ENCODE measurements around the gene ECI1.

ECI1 gene

GRCh38 chr16:2284797-2285576, 33.6 kb upstream of the ECI1 start:
- TF ChIP-seq EP300 (IDR thresholded peaks at IDR 0.05; ENCODE audit: borderline replicate concordance) (no peak), CEBPB (IDR thresholded peaks at IDR 0.05) (no peak), TEAD4 (IDR thresholded peaks at IDR 0.05) (no peak), NFIC (IDR thresholded peaks at IDR 0.05) (no peak), EGR1 (IDR thresholded peaks at IDR 0.05) (no peak), MAX (IDR thresholded peaks at IDR 0.05) (no peak)

- no peak for TF ChIP-seq NFIC (IDR thresholded peaks at IDR 0.05)
- TF ChIP-seq EP300 (IDR thresholded peaks at IDR 0.05; ENCODE audit: borderline replicate concordance), result no peak
- no peak for TF ChIP-seq TEAD4 (IDR thresholded peaks at IDR 0.05)
- no peak for TF ChIP-seq RAD21 (IDR thresholded peaks at IDR 0.05; ENCODE audit: low read depth)
- TF ChIP-seq CEBPB (IDR thresholded peaks at IDR 0.05), result no peak
- no peak for TF ChIP-seq CREB1 (IDR thresholded peaks at IDR 0.05; ENCODE audit: low read depth)
- no peak for TF ChIP-seq REST (IDR thresholded peaks at IDR 0.05; ENCODE audit: low read depth)
- TF ChIP-seq YY1 (IDR thresholded peaks at IDR 0.05; ENCODE audit: low read depth), result no peak
- no peak for TF ChIP-seq USF1 (IDR thresholded peaks at IDR 0.05)
- TF ChIP-seq EGR1 (IDR thresholded peaks at IDR 0.05), result no peak
Measured at GRCh38 chr16:2284001-2284770, 32.8 kb upstream of the ECI1 start.

GRCh38 chr16:2282866-2283555, 31.6 kb upstream of the ECI1 start:
- TF ChIP-seq CREB1 (IDR thresholded peaks at IDR 0.05; ENCODE audit: low read depth) (no peak), CEBPB (IDR thresholded peaks at IDR 0.05) (no peak), FOXM1 (IDR thresholded peaks at IDR 0.05; ENCODE audit: borderline replicate concordance, low read depth) (no peak), TEAD4 (IDR thresholded peaks at IDR 0.05) (no peak), ZBTB7A (IDR thresholded peaks at IDR 0.05; ENCODE audit: low read depth) (no peak), USF1 (IDR thresholded peaks at IDR 0.05) (no peak), NFIC (IDR thresholded peaks at IDR 0.05) (no peak), MAX (IDR thresholded peaks at IDR 0.05) (no peak), TCF12 (IDR thresholded peaks at IDR 0.05; ENCODE audit: low read depth) (no peak), RAD21 (IDR thresholded peaks at IDR 0.05; ENCODE audit: low read depth) (no peak), TAF1 (IDR thresholded peaks at IDR 0.05; ENCODE audit: low read depth) (no peak), YY1 (IDR thresholded peaks at IDR 0.05; ENCODE audit: low read depth) (no peak), EP300 (IDR thresholded peaks at IDR 0.05; ENCODE audit: borderline replicate concordance) (no peak), EGR1 (IDR thresholded peaks at IDR 0.05) (no peak), REST (IDR thresholded peaks at IDR 0.05; ENCODE audit: low read depth) (no peak)

- TF ChIP-seq YY1 (IDR thresholded peaks at IDR 0.05; ENCODE audit: low read depth), result no peak
- no peak for TF ChIP-seq REST (IDR thresholded peaks at IDR 0.05; ENCODE audit: low read depth)
- no peak for TF ChIP-seq RAD21 (IDR thresholded peaks at IDR 0.05; ENCODE audit: low read depth)
- no peak for TF ChIP-seq TCF12 (IDR thresholded peaks at IDR 0.05; ENCODE audit: low read depth)
- TF ChIP-seq EP300 (IDR thresholded peaks at IDR 0.05; ENCODE audit: borderline replicate concordance), result no peak
- TF ChIP-seq EGR1 (IDR thresholded peaks at IDR 0.05), result no peak
- TF ChIP-seq ZBTB7A (IDR thresholded peaks at IDR 0.05; ENCODE audit: low read depth), result no peak
- TF ChIP-seq USF1 (IDR thresholded peaks at IDR 0.05), result no peak
- TF ChIP-seq FOXM1 (IDR thresholded peaks at IDR 0.05; ENCODE audit: borderline replicate concordance, low read depth), result no peak
- TF ChIP-seq CEBPB (IDR thresholded peaks at IDR 0.05), result no peak
- no peak for TF ChIP-seq TEAD4 (IDR thresholded peaks at IDR 0.05)
- TF ChIP-seq TAF1 (IDR thresholded peaks at IDR 0.05; ENCODE audit: low read depth), result no peak
- no peak for TF ChIP-seq MAX (IDR thresholded peaks at IDR 0.05)
- no peak for TF ChIP-seq CREB1 (IDR thresholded peaks at IDR 0.05; ENCODE audit: low read depth)
- TF ChIP-seq NFIC (IDR thresholded peaks at IDR 0.05), result no peak
Measured at GRCh38 chr16:2282262-2282661, 30.9 kb upstream of the ECI1 start.
